CD4-positive, alpha-beta T cell treated with Interleukin-6 at 100 ng/mL for 8 hours (primary cell): ENCODE measurements around the gene FHIT.
"Not testable (repeated sequence)": the region's sequence is repeated elsewhere in the genome, so short reads cannot be mapped to it uniquely, and the experiment has no call there.

Source experiments
- DNase-seq: peaks from one replicate; pipeline ENCODE4 v3.0.0-alpha.2; 2020; ENCODE audit warnings: mixed read lengths, low spot score

The FHIT gene

GRCh38 chr3:61057464-61057863, 193.8 kb downstream of the FHIT start:
- no peak for DNase-seq

DNA sequence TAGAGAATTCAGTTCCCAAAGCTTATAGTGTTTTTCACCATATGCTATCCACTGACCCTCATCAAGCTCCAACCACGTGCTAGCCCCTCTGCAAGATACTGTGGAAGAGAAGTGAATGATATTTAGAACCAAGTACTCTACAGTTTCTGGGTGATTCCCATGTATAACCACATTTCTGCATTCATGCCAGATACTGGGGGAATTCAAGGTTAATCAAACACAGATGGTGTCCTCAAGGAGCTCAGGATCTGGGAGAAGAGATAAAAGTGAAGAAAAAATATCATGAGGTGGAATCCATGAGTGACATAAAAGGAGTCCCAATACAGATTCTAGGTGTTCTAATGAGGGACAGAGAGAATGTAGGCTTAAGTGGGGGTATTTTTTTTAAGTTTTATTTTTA, 195.8 kb downstream of the FHIT start:
- DNase-seq: no peak

GRCh38 chr3:61053781-61054496, 197.3 kb downstream of the FHIT start:
- DNase-seq: no peak

DNA sequence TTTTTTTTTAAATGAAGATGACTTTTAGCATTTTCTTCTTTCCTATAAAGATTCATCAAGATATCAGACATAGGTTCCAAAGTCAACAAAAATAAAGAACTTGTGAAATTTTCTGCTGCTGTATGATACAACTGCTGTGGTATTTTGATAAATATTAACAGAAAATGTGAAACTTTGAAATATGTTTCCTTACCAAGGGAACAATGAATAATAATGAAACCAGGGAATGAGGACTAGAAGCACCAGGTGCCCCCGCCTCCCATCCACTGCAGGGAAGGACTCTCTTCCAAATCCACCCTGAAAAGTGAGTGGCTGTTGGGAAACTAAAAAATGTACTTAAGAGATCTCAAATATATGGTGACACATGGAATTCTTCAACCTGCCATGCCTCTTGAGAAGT, 198.4 kb downstream of the FHIT start:
- DNase-seq: no peak

DNA sequence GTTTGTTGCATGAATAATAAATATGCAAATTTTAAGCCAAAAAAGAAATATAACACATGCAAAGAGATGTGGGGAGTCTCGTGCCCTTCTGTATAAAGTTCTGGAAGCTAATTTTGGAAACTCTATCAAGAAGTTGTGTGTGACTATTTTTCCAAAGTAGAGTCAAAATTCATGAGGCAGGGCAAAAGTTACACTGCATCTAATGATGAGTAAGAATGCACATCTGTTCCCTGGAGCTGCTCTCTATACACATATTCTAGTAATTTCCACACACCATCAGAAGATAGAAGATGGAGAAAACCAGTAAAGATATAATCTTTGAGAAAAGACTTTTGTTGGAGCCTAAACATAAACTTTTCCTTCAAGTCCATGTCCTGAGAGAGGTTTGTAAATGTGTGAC, 199.6 kb downstream of the FHIT start:
- no peak for DNase-seq

DNA sequence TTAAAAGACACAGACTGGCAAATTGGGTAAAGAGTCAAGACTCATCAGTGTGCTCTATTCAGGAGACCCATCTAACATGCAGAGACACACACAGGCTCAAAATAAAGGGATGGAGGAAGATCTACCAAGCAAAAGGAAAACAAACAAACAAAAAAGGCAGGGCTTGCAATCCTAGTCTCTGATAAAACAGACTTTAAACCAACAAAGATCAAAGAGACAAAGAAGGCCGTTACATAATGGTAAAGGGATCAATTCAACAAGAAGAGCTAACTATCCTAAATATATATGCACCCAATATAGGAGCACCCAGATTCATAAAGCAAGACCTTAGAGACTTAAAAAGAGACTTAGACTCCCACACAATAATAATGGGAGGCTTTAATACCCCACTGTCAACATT, 206.1 kb downstream of the FHIT start:
- DNase-seq: not testable (repeated sequence)

GRCh38 chr3:61043156-61043555, 208.1 kb downstream of the FHIT start:
- no peak for DNase-seq

- DNase-seq: no peak
Measured at GRCh38 chr3:61040618-61041017, 210.6 kb downstream of the FHIT start.

- DNase-seq: no peak
Measured at GRCh38 chr3:61035573-61035972, 215.7 kb downstream of the FHIT start.

DNA sequence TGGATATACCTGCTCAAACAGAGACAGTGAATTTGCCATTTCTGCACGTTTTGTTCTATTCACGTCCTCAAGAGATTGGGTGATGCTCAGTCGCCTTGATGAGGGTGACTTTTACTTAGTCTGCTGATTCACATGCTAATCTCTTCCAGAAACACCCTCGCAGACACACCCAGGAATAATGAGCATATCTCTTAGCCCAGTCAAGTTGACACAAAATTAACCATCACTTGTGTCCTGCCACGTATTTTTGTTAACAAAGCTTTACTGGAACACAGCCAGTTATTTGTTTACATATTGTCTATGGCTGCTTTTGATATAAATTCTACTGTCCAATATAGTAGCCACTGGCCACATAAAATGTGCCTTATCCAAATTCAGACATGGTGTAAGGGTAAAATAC, 218.3 kb downstream of the FHIT start:
- no peak for DNase-seq

DNA sequence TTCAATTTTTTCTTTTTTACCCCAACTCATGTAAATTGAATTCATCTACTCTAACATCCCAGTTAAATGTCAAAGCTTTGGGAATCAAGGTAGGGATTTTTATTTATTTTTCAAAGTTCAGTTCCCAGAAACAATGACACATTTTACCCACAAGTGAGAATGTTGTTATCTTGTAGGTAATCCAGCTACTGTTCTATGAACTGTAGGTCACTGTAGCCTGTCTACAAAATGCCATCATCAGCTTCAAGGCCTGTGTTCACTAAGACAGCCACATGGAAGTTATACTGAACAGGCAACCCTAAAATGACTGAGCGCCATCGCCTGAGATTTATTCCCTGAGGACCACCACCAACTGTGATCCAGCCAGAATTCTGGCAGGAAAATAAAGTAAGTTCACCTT, 219.7 kb downstream of the FHIT start:
- no peak for DNase-seq

DNA sequence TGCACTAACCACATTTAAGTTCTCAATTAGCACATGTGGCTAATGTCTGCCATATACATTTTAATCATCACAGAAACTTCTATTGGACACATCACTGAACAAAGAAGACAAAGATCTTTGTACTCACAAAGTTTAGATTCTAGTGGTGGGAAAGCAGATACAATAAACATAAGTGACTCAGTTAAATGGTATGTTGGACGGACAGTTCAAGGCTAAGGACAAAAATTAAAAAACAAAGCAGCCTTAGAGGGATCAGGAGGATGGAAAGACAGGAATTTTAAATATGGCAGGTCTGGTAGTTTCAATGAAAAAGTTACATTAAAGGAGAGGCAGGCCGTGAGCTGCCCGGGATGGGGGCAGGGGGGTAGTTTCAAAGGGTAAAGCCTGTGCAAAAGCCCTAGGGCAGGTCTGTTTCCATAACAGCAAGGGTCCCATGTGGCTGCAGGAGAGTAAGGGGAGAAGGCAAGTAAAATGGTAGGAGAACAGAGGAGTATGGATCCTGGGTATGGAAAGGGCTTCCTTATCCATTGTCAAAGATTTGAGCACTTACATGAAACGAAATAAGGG, 220.7 kb downstream of the FHIT start:
- no peak for DNase-seq

DNA sequence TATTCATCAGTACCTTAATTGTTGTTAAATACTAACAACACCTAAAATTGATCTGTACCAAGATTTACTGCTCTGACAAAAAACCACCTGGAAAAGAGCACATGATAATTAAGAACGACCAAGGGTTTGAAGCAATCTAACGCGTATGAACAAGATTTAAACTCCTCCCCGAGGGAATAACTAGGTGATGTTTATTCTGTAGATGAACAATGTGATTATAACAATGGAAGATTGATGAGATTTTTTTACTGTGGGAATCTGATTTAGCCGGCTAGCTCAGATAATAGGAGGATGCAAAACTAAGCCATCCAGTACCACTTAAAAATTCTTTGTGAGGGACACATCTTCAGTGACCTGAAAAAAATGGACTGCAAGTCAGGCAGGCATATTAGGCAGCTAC, 222.1 kb downstream of the FHIT start:
- DNase-seq: no peak

DNA sequence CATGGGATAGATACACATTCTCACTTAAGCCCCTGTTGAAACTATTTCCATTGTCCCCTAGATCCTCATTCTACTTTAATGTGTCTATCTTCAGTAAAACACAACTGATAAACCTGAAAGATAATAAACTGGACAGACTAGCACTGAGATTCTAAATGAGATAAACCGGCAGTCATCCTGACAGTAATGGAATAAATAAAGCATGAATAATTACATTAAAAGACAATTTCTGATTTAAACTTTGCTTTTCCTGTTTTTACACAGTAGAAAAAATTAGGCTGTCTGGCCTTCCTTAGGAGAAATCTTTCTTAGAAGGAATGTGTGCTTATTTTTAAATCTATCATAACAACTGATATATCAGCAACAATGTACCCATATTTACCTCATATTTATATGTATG, 232.4 kb downstream of the FHIT start:
- no peak for DNase-seq

DNA sequence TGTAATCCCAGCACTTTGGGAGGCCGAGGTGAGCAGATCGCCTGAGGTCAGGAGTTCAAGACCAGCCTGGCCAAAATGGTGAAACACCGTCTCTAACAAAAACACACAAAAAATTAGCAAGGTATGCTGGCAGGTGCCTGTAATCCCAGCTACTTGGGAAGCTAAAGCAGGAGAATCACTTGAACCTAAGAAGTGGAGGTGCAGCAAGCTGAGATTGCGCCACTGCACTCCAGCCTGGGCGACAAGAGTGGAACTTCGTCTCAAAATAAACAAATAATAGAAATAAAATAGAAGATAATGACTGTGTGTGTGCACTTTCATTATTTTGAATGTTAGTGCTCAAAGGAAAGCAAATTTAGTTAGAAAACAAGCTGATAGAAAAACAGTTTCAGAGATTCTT, 234.2 kb downstream of the FHIT start:
- not testable (repeated sequence) for DNase-seq

DNA sequence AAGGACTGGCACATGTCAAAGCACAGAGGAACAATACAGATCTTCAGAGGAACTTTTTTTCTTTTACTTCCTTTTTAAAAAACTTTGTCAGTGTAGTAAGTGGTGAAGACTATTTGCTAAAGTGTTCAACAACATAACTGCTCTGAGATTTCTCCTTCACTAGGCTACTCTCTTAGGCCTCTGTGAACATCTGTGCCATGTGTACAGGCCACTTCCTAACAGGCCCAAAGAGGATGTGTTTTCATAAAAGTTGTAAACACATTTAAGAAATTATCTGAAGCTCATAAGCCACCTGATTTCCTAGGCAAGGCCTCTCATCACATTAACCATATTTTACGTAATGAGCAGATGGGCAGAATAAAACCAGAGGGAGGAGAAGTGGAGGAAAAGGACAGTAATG, 235.4 kb downstream of the FHIT start:
- DNase-seq: no peak

- DNase-seq: no peak
Measured at GRCh38 chr3:61015408-61015807, 235.8 kb downstream of the FHIT start.

DNA sequence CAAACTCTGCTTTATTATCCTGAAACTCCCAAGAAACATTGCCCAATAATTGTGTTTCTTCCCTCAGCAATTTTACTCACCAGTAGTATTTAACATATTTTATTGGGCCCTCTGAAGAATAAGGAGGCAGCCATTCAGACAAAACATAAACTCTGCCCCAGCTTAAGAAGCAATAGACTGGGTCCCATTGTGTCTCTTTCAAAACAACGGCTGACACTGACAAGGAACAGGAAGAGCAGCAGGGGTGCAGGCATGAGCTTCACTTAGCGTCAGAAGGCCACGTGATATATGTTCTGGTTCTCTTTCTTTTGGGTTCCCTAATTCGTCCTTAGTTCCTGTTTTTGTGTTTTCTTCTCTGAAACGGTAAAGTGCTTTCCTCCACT, 242.3 kb downstream of the FHIT start:
- DNase-seq: no peak

DNA sequence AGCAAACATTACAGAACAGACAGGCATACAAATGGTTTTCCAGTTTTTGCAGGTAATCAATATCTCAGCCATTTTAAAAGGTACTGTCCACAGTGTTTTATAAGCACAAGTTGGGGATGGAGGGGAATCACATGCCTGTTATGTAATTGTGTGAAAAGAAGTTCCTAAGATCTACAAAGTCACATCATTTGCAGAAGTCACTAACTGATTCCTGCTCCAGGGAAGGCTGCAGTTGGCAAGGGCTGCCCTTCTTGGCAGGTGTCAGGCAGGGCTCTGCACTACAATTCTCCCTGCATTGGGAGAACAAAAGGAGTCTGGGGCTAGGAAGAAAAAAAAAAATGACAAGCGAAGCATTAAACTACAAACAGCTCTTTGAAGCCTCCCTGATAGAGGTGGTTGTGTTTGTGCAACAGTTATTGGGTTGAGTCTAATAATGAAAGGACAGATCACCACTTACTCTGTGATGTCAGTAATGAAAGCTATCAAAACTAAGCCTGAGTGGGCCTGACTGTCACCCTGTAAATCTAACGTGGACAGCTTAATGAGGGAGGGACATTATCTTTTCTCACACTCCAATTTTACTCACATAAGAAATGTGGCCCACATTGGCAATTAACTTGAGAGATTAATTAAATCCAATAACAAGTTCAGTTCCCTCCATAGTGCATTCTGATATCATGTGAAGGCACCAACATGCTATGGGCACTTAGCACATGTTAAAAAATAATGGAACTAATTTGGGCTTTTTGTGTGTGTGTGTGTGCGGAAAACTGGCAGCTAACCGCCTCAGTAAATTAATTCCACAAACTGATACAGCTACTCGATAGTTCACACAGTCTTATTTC, 242.9 kb downstream of the FHIT start:
- no peak for DNase-seq

- DNase-seq: no peak
Measured at GRCh38 chr3:61005591-61005990, 245.7 kb downstream of the FHIT start.

GRCh38 chr3:60998858-60999257, 252.4 kb downstream of the FHIT start:
- no peak for DNase-seq

- no peak for DNase-seq
Measured at GRCh38 chr3:60992395-60992794, 258.9 kb downstream of the FHIT start.

DNA sequence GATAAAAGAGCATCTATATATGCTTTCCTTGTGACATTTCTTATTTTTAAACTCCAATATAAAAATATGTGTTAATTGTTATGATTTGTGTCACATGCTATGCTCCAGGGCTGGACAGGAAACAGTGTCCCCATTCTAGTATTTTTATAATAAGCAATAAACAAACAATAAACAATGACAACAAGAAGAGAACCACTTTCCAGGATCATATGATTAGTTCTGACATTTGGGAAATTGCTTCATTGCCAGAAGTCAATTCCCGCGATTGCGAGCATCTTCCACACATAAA, 260.9 kb downstream of the FHIT start:
- no peak for DNase-seq
